CD4-positive, alpha-beta T cell treated with Interleukin-2 at 100 ng/mL for 4 hours (primary cell): ENCODE results near the gene ZNF207.
A peak's percentile ranks its signal among the peaks of the same experiment; 100 is the strongest.
"Not testable (repeated sequence)": the region's sequence is repeated elsewhere in the genome, so short reads cannot be mapped to it uniquely, and the experiment has no call there.

ENCODE experiments used
- DNase-seq: peaks from one replicate; pipeline ENCODE4 v3.0.0-alpha.2; 2020; ENCODE audit warnings: low spot score

ZNF207 gene

GRCh38 chr17:32335687-32336086 lies 14.3 kb upstream of the ZNF207 start:
- no peak for DNase-seq

- DNase-seq, result peak; percentile 71
Observed at GRCh38 chr17:32341141-32341856, 8.7 kb upstream of the ZNF207 start.

GRCh38 chr17:32341857-32342602 lies 7.9 kb upstream of the ZNF207 start, which contains the start of gene C17orf75:
Gene C17orf75, minus strand, starts transcription at chr17:32342173. Its CDS starts 34 bp downstream, at chr17:32342139.
- DNase-seq, result peak; percentile 82

GRCh38 chr17:32342603-32343325 lies 7.2 kb upstream of the ZNF207 start:
- DNase-seq, result no peak

GRCh38 chr17:32345951-32346600 lies 3.9 kb upstream of the ZNF207 start:
- DNase-seq, result no peak

GRCh38 chr17:32348483-32348800 lies 1.5 kb upstream of the ZNF207 start:
- DNase-seq, result no peak

GRCh38 chr17:32349503-32349853 lies 479 bp upstream of the ZNF207 start:
- no peak for DNase-seq

GRCh38 chr17:32350666-32351418 lies 885 bp downstream of the ZNF207 start:
- DNase-seq, result peak; percentile 57

- not testable (repeated sequence) for DNase-seq
Observed at GRCh38 chr17:32352734-32353133, 2.8 kb downstream of the ZNF207 start.

- no peak for DNase-seq
Observed at GRCh38 chr17:32355649-32356377, 5.9 kb downstream of the ZNF207 start.

- DNase-seq, result no peak
Observed at GRCh38 chr17:32356378-32356743, 6.4 kb downstream of the ZNF207 start.

GRCh38 chr17:32356750-32357149 lies 6.8 kb downstream of the ZNF207 start:
- no peak for DNase-seq

- no peak for DNase-seq
Observed at GRCh38 chr17:32357615-32358014, 7.7 kb downstream of the ZNF207 start.

- no peak for DNase-seq
Observed at GRCh38 chr17:32361270-32361669, 11.3 kb downstream of the ZNF207 start.

- no peak for DNase-seq
Observed at GRCh38 chr17:32370426-32370825, 20.5 kb downstream of the ZNF207 start.

- DNase-seq, result no peak
Observed at GRCh38 chr17:32382526-32383223, 32.7 kb downstream of the ZNF207 start.

GRCh38 chr17:32383926-32384434 lies 34.0 kb downstream of the ZNF207 start:
- no peak for DNase-seq

- no peak for DNase-seq
Observed at GRCh38 chr17:32385121-32385520, 35.2 kb downstream of the ZNF207 start.

GRCh38 chr17:32385971-32386370 lies 36.0 kb downstream of the ZNF207 start:
- DNase-seq, result no peak

- DNase-seq, result no peak
Observed at GRCh38 chr17:32386844-32387243, 36.9 kb downstream of the ZNF207 start.
